B cell (primary cell): ENCODE data around the gene ZNF37A. TPM values are rescaled to one million over a fixed set of nuclear protein-coding genes. Genes with fewer than 3 reads are reported as not detected.

Experiments used
- ATAC-seq: fragments of 200-7000 bp; cut with Tn5 transposase; one replicate; pipeline ENCODE4 v1.10.0; 2021; ENCODE audit warnings: low read depth, mild to moderate bottlenecking, moderate number of reproducible peaks, moderate library complexity
- CTCF ChIA-PET: fragments of 350-600 bp; sonication (Branson Sonifier 250); formaldehyde crosslinking; loops from one replicate; lab custom pipeline; 2021; ENCODE audit warnings: antibody characterized with exemption, inconsistent platforms; lab: Charles Lee
- POLR2A ChIA-PET: fragments of 350-600 bp; sonication (Branson Sonifier 250); formaldehyde crosslinking; loops from one replicate; lab custom pipeline; 2021; ENCODE audit warnings: antibody characterized with exemption; lab: Charles Lee
- DNase-seq: peaks from one replicate; pipeline ENCODE4 v3.0.0; 2013
- H2AFZ ChIP-seq: 2 replicates; pipeline ENCODE4 v1.6.1; 2012; ENCODE audit warnings: mild to moderate bottlenecking, low read depth, low read length; ENCODE audit not compliant: insufficient read depth, poor library complexity, severe bottlenecking
- H3K27ac ChIP-seq, 2 donors: 1 replicate in 1 of 2; 2 replicates in 1 of 2; pipeline ENCODE4 v1.5.1; 2012 to 2013; ENCODE audit warnings: low read length in 2 of 2, mild to moderate bottlenecking in 2 of 2, moderate library complexity in 1 of 2
- H3K27me3 ChIP-seq, 4 experiments: fragments of 200-600 bp in 1 of 4; sonication (generic) in 1 of 4; replicated peaks in 1 of 4; 1 replicate in 2 of 4; 2 replicates in 2 of 4; pipeline versions ENCODE4 v1.6.1 to v1.7.0; 2013 to 2016; ENCODE audit warnings: low read length in 3 of 4, mild to moderate bottlenecking in 2 of 4, mixed read lengths in 1 of 4, moderate library complexity in 1 of 4; ENCODE audit not compliant: insufficient read depth in 4 of 4, control insufficient read depth in 3 of 4; ENCODE audit errors: control extremely low read depth in 1 of 4
- H3K36me3 ChIP-seq, 2 experiments: replicated peaks in 1 of 2; 1 replicate in 1 of 2; 2 replicates in 1 of 2; pipeline versions ENCODE4 v1.6.1 to v1.7.1; 2013; ENCODE audit warnings: low read length in 1 of 2; ENCODE audit not compliant: insufficient read depth in 2 of 2, control insufficient read depth in 1 of 2; ENCODE audit errors: control extremely low read depth in 1 of 2, extremely low read depth in 1 of 2
- H3K4me1 ChIP-seq, 2 donors: fragments of 200-600 bp in 1 of 2; sonication (generic) in 1 of 2; 1 replicate in 1 of 2; 2 replicates in 1 of 2; pipeline versions ENCODE4 v1.5.1 to v1.6.1; 2013 to 2017; ENCODE audit warnings: low read length in 2 of 2; ENCODE audit not compliant: control insufficient read depth in 2 of 2, insufficient read depth in 2 of 2
- H3K4me2 ChIP-seq: replicated peaks from 2 replicates; pipeline ENCODE3; 2012; ENCODE audit warnings: mild to moderate bottlenecking, low read depth, low read length; ENCODE audit not compliant: poor library complexity, severe bottlenecking
- H3K4me3 ChIP-seq, 5 experiments: fragments of 200-600 bp in 1 of 5; sonication (generic) in 1 of 5; 1 replicate in 3 of 5; 2 replicates in 2 of 5; pipeline versions ENCODE4 v1.5.1 to v1.7.0; 2011 to 2016; ENCODE audit warnings: low read length in 4 of 5, mild to moderate bottlenecking in 4 of 5, low read depth in 2 of 5, control low read depth in 1 of 5, moderate library complexity in 1 of 5; ENCODE audit not compliant: insufficient read depth in 1 of 5; ENCODE audit errors: control extremely low read depth in 1 of 5, extremely low read depth in 1 of 5
- H3K79me2 ChIP-seq: fragments of 200-600 bp; sonication (generic); one replicate; pipeline ENCODE4 v1.6.0; 2016; ENCODE audit warnings: low read length; ENCODE audit not compliant: control insufficient read depth, insufficient read depth
- H3K9ac ChIP-seq: fragments of 200-600 bp; sonication (generic); 2 replicates; pipeline ENCODE4 v1.6.1; 2017; ENCODE audit warnings: mild to moderate bottlenecking, low read length, moderate library complexity
- H3K9me3 ChIP-seq, 3 donors: one replicate each; pipeline versions ENCODE4 v1.6.1 to v1.7.1; 2013; ENCODE audit warnings: low read length in 2 of 3; ENCODE audit not compliant: control insufficient read depth in 2 of 3, insufficient read depth in 1 of 3; ENCODE audit errors: control extremely low read depth in 1 of 3
- H4K20me1 ChIP-seq: 2 replicates; pipeline ENCODE4 v1.6.0; 2012; ENCODE audit warnings: mild to moderate bottlenecking, low read length; ENCODE audit not compliant: insufficient read depth, control insufficient read depth, poor library complexity, severe bottlenecking
- H3K27ac Mint-ChIP-seq: one replicate; pipeline ENCODE4 v1.8.0; 2021; ENCODE audit warnings: mixed read lengths
- H3K27me3 Mint-ChIP-seq: one replicate; pipeline ENCODE4 v1.8.0; 2021; ENCODE audit warnings: mixed read lengths
- H3K4me1 Mint-ChIP-seq: one replicate; pipeline ENCODE4 v1.8.0; 2021; ENCODE audit warnings: mixed read lengths
- H3K4me3 Mint-ChIP-seq: one replicate; pipeline ENCODE4 v1.8.0; 2021; ENCODE audit warnings: mixed read lengths
- H3K9me3 Mint-ChIP-seq: one replicate; pipeline ENCODE4 v1.8.0; 2022; ENCODE audit warnings: mixed read lengths; ENCODE audit not compliant: insufficient read depth
- EZH2 ChIP-seq: IDR thresholded peaks from 2 replicates; pipeline ENCODE4 v1.6.1; 2012; ENCODE audit warnings: borderline replicate concordance, low read depth, mild to moderate bottlenecking, moderate library complexity, low read length; ENCODE audit not compliant: insufficient read depth, poor library complexity, severe bottlenecking
- WGBS: methylation state at CpG from one replicate; pipeline ENCODE4 v1.1.5; 2013; ENCODE audit warnings: missing lambda C conversion rate; ENCODE audit not compliant: insufficient coverage; 5-methylcytosine and 5-hydroxymethylcytosine counted together
- intact Hi-C: fragments of 100-400 bp; cut with micrococcal nuclease; formaldehyde crosslinking; loops from one replicate; pipeline ENCODE4 v1.10.0; 2022
- polyA plus RNA-seq: library from polyadenylated mRNA; depleted of rRNA; stranded (reverse); fragments of >200 nt; gene quantifications from 2 replicates; pipeline ENCODE4 v1.2.3, GENCODE V29; 2012
- small RNA-seq: library from RNA; depleted of rRNA; stranded (forward); fragments of <200 nt; gene quantifications from one replicate; pipeline ENCODE3, GENCODE V24; 2012; ENCODE audit warnings: low replicate concordance, low read depth; ENCODE audit not compliant: insufficient read length
- total RNA-seq, 2 donors: library from RNA; stranded (reverse); fragments of 120-200 nt in 1 of 2; gene quantifications; 1 replicate in 1 of 2; 2 replicates in 1 of 2; pipeline versions ENCODE4 v1.2.3 to v1.2.4, GENCODE V29; 2013 to 2022
- TF ChIP-seq, protein P1 (sequence below): fragments of 200-600 bp; IDR thresholded peaks from one replicate; pipeline ENCODE4 v1.8.0; 2022; ENCODE audit warnings: antibody characterized with exemption, mild to moderate bottlenecking

ZNF37A gene
- total and polyA plus RNA-seq, 2 donors (not counting 1 experiment from before 2014, with no cell fraction given) = 6.1 to 26.4 TPM

DNA sequence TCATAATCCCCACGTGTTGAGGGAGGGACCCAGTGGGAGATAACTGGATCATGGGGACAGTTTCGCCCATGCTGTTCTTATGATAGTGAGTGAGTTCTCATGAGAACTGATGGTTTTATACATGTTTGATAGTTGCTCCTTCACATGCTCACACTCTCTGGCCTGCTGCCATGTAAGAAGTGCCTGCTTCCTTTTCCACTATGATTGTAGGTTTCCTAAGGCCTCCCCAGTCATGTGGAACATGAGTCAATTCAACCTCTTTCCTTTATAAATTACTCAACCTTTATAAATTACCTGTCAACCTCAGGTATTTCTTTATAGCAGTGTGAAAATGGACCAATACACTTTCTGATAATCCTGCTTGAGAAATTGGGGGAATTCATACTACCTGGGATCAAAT, 80.2 kb downstream of the ZNF37A start:
- Mint-ChIP-seq H3K9me3 (no peaks in the 10 kb centered on the region), H3K27ac (no peak overlapping the region), H3K4me1 (no peaks in the 10 kb centered on the region), H3K4me3 (no peak overlapping the region), H3K27me3 (peaks cover 2% of the 10 kb centered on the region)
- Histone ChIP-seq H2AFZ (no peak overlapping the region), H3K4me3 (no peak overlapping the region), H3K9me3 (peaks cover 0 to 5% (median 2%) of the 10 kb centered on the region in 3 donors), H3K27me3 (no peaks in the 10 kb centered on the region), H4K20me1 (no peaks in the 10 kb centered on the region), H3K27ac (no peak overlapping the region), H3K4me2 (no peak overlapping the region), H3K79me2 (no peaks in the 10 kb centered on the region), H3K9ac (no peak overlapping the region), H3K4me1 (no peaks in the 10 kb centered on the region), H3K36me3 (no peaks in the 10 kb centered on the region)
- POLR2A ChIA-PET = no interaction called here
- intact Hi-C loops = no loop called here
- no CpG with 5 or more reads among the region's 2 CpGs for WGBS
- DNase-seq (no peak), ATAC-seq (no peak)
- CTCF ChIA-PET = no interaction called here
- TF ChIP-seq EZH2 = no peak
- TF ChIP-seq, protein P1, sequence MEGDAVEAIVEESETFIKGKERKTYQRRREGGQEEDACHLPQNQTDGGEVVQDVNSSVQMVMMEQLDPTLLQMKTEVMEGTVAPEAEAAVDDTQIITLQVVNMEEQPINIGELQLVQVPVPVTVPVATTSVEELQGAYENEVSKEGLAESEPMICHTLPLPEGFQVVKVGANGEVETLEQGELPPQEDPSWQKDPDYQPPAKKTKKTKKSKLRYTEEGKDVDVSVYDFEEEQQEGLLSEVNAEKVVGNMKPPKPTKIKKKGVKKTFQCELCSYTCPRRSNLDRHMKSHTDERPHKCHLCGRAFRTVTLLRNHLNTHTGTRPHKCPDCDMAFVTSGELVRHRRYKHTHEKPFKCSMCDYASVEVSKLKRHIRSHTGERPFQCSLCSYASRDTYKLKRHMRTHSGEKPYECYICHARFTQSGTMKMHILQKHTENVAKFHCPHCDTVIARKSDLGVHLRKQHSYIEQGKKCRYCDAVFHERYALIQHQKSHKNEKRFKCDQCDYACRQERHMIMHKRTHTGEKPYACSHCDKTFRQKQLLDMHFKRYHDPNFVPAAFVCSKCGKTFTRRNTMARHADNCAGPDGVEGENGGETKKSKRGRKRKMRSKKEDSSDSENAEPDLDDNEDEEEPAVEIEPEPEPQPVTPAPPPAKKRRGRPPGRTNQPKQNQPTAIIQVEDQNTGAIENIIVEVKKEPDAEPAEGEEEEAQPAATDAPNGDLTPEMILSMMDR = no peak

DNA sequence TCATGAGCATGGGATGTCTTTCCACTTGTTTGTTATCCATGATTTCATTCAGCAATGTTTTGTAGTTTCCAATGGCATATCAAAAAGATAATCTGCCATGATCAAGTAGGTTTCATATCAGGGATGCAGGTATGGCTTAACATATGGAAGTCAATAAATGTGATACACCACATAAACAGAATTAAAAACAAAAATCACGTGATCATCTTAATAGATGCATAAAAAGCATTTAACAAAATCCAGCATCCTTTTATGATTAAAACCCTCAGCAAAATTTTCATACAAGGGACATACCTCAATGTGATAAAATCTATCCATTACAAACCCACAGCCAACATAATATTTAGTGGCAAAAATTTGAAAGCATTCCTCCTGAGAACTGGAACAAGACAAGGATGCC, 90.3 kb downstream of the ZNF37A start:
- Histone ChIP-seq H3K9me3 (no peaks in the 10 kb centered on the region), H3K27me3 (no peaks in the 10 kb centered on the region), H3K4me2 (no peak overlapping the region), H3K4me3 (no peak overlapping the region), H3K79me2 (no peaks in the 10 kb centered on the region), H2AFZ (no peak overlapping the region), H4K20me1 (no peaks in the 10 kb centered on the region), H3K36me3 (no peaks in the 10 kb centered on the region), H3K4me1 (no peaks in the 10 kb centered on the region), H3K27ac (no peak overlapping the region), H3K9ac (no peak overlapping the region)
- Mint-ChIP-seq H3K27me3 (no peaks in the 10 kb centered on the region), H3K9me3 (peaks cover 17% of the 10 kb centered on the region), H3K4me1 (no peaks in the 10 kb centered on the region), H3K27ac (no peak overlapping the region), H3K4me3 (no peak overlapping the region)
- intact Hi-C loops = no loop called here
- ATAC-seq (no peak), DNase-seq (no peak)
- POLR2A ChIA-PET = no interaction called here
- TF ChIP-seq, protein P1 = no peak
- no peak for TF ChIP-seq EZH2
- WGBS = no CpG with 5 or more reads among the region's 1 CpG
- CTCF ChIA-PET = no interaction called here

Small RNAs within 50 kb of the gene (small RNA-seq; reads per million reads assigned to genes)
- not detected for gene AL117339.2
- gene AL161931.1 = not detected
- not detected for gene FXYD6P2

Other genes starting within 250 kb of the ZNF37A start
- 18.2 and 19.5 TPM in 2 replicates for gene ZNF248, start 236.7 kb upstream of the ZNF37A start, total RNA-seq
- gene ZNF248, start 236.7 kb upstream of the ZNF37A start, polyA plus RNA-seq = 8.6 and 9.7 TPM in 2 replicates
- gene ZNF25, start 117.7 kb upstream of the ZNF37A start, total RNA-seq = 6.4 and 6.5 TPM in 2 replicates
- gene ZNF25, start 117.7 kb upstream of the ZNF37A start, polyA plus RNA-seq = 4.1 and 4.9 TPM in 2 replicates
- 86.6 and 96.1 TPM in 2 replicates for gene ZNF33A, start 83.7 kb upstream of the ZNF37A start, total RNA-seq
- gene ZNF33A, start 83.7 kb upstream of the ZNF37A start, polyA plus RNA-seq = 20.3 and 27.6 TPM in 2 replicates